AG09309 (cell line): ENCODE measurements around the gene PI3.

ENCODE experiments used
- DNase-seq: peaks from one replicate; pipeline ENCODE4 v3.0.0-alpha.2; 2010; ENCODE audit warnings: low read depth
- H3K4me3 ChIP-seq: 2 replicates; pipeline ENCODE4 v1.5.1; 2011; ENCODE audit warnings: mild to moderate bottlenecking, low read depth, low read length, moderate library complexity; ENCODE audit not compliant: control insufficient read depth
- CTCF ChIP-seq: IDR thresholded peaks from 2 replicates; pipeline ENCODE4 v1.5.1; 2011; ENCODE audit warnings: mild to moderate bottlenecking, low read depth, low read length, inconsistent platforms; ENCODE audit not compliant: insufficient read depth, control insufficient read depth; ENCODE audit errors: missing control alignments

PI3 gene

GRCh38 chr20:45221076-45221475 is 46.4 kb downstream of the PI3 start, which contains the start of gene SEMG2:
Gene SEMG2 (plus strand): TSS chr20:45221373. CDS start chr20:45221390, 17 bp downstream.
- no peak for TF ChIP-seq CTCF
- DNase-seq = no peak
- H3K4me3 ChIP-seq = no peak within 1 kb of the TSS

DNA sequence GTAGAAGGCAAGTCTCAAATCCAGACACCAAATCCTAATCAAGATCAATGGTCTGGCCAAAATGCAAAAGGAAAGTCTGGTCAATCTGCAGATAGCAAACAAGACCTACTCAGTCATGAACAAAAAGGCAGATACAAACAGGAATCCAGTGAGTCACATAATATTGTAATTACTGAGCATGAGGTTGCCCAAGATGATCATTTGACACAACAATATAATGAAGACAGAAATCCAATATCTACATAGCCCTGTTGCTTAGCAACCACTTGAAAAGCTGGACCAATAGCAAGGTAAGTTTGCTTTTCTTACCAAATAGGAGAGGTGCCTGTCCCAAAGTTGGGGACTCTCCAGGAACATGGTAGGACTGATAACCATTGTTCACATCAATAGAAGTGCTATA is 48.4 kb downstream of the PI3 start:
- TF ChIP-seq CTCF = no peak
- no peak for DNase-seq
- no peak overlapping the region for H3K4me3 ChIP-seq
